NCI-H526 treated with DMSO at 0.1 percent for 48 hours (cell line): ENCODE data around the gene MUC6.

Experiments
- DNase-seq: peaks from one replicate; lab custom pipeline; 2025; lab: John Stamatoyannopoulos, UW

Gene MUC6

GRCh38 chr11:1072116-1072820, 35.8 kb upstream of the MUC6 start:
- DNase-seq = no peak

GRCh38 chr11:1071571-1072115, 35.1 kb upstream of the MUC6 start:
- DNase-seq = no peak

- no peak for DNase-seq
Measured at GRCh38 chr11:1070594-1071462, 34.3 kb upstream of the MUC6 start.

- no peak for DNase-seq
Measured at GRCh38 chr11:1069740-1070139, 33.2 kb upstream of the MUC6 start.

GRCh38 chr11:1067812-1068496, 31.4 kb upstream of the MUC6 start:
- no peak for DNase-seq

GRCh38 chr11:1064167-1064566, 27.6 kb upstream of the MUC6 start:
- no peak for DNase-seq

GRCh38 chr11:1062075-1062820, 25.7 kb upstream of the MUC6 start:
- DNase-seq = no peak

- no peak for DNase-seq
Measured at GRCh38 chr11:1060852-1061616, 24.5 kb upstream of the MUC6 start.

GRCh38 chr11:1060410-1060809, 23.9 kb upstream of the MUC6 start:
- DNase-seq = no peak

GRCh38 chr11:1059759-1060158, 23.2 kb upstream of the MUC6 start:
- no peak for DNase-seq

- no peak for DNase-seq
Measured at GRCh38 chr11:1057806-1058205, 21.3 kb upstream of the MUC6 start.

GRCh38 chr11:1055990-1056771, 19.7 kb upstream of the MUC6 start:
- DNase-seq = no peak

GRCh38 chr11:1055109-1055703, 18.7 kb upstream of the MUC6 start:
- DNase-seq = no peak

GRCh38 chr11:1054143-1055108, 17.9 kb upstream of the MUC6 start:
- no peak for DNase-seq

- no peak for DNase-seq
Measured at GRCh38 chr11:1053121-1053901, 16.8 kb upstream of the MUC6 start.

GRCh38 chr11:1052133-1053011, 15.9 kb upstream of the MUC6 start:
- DNase-seq = no peak
